K562 (cell line): ENCODE data around the gene MAP1LC3B2. TPM values are rescaled to one million over a fixed set of nuclear protein-coding genes. Genes with fewer than 3 reads are reported as not detected.
A peak's percentile ranks its signal among the peaks of the same experiment; 100 is the strongest.

Experiments used
- CBX3 ChIP-seq, 2 experiments: IDR thresholded peaks; 1 replicate in 1 of 2; 2 replicates in 1 of 2; pipeline ENCODE4 v1.6.1; 2012; ENCODE audit warnings: inconsistent platforms in 2 of 2, low read length in 2 of 2, borderline replicate concordance in 1 of 2, control low read depth in 1 of 2
- MTA3 ChIP-seq: fragments of 450-650 bp; formaldehyde crosslinking; IDR thresholded peaks from 2 replicates; pipeline ENCODE4 v1.6.1; 2017; ENCODE audit warnings: mild to moderate bottlenecking, borderline replicate concordance
- SRF ChIP-seq, 2 experiments: fragments of 250-450, 450-650 bp in 1 of 2; sonication (Bioruptor Pico) in 1 of 2; sonication (generic) in 1 of 2; formaldehyde crosslinking; IDR thresholded peaks; 2 replicates each; pipeline versions ENCODE4 v1.5.0 to v1.5.1; 2020 to 2022; ENCODE audit warnings: mild to moderate bottlenecking in 1 of 2, missing genetic modification reagents in 1 of 2
- ZNF165 ChIP-seq: fragments of 250-450 bp; sonication (Bioruptor Pico); IDR thresholded peaks from 2 replicates; pipeline ENCODE4 v1.4.0; 2020; ENCODE audit warnings: borderline replicate concordance
- polyA plus RNA-seq, 8 experiments: library from polyadenylated mRNA; depleted of rRNA in 4 of 8; stranded (reverse) in 5 of 8; unstranded in 3 of 8; fragments of >200 nt; fragmentation: Nextera tagmentation in 2 of 8; fragmentation: Illumina TruSeq in 1 of 8; extraction: Ambion mirVana in 2 of 8; extraction: Trizol in 1 of 8; gene quantifications; 2 replicates each; pipeline versions ENCODE4 v1.2.1 to v1.2.3, GENCODE V29; 2011 to 2014; ENCODE audit warnings: inconsistent platforms in 1 of 8, missing spikeins in 1 of 8
- total RNA-seq, 7 experiments: library from RNA; depleted of rRNA in 6 of 7; stranded (reverse); fragments of >200 nt in 6 of 7; fragmentation: Illumina TruSeq in 2 of 7; extraction: Trizol in 2 of 7; gene quantifications; 2 replicates each; pipeline versions ENCODE4 v1.2.1 to v1.2.3, GENCODE V29; 2011 to 2021; ENCODE audit warnings: low replicate concordance in 1 of 7
- TF ChIP-seq, protein P1 (sequence below): IDR thresholded peaks from 2 replicates; pipeline ENCODE4 v1.6.1; 2011; ENCODE audit warnings: borderline replicate concordance, low read depth, mild to moderate bottlenecking, moderate library complexity, low read length; ENCODE audit not compliant: insufficient read depth, poor library complexity, severe bottlenecking
- TF ChIP-seq, protein P2 (sequence below), 2 experiments: fragments of 450-650 bp; IDR thresholded peaks; 2 replicates each; pipeline ENCODE4 v1.6.1; 2016; ENCODE audit warnings: mild to moderate bottlenecking in 2 of 2, borderline replicate concordance in 1 of 2, low read depth in 1 of 2, moderate library complexity in 1 of 2
- TF ChIP-seq, protein P3 (sequence below): fragments of 250-450 bp; sonication (Bioruptor Pico); IDR thresholded peaks from 2 replicates; pipeline ENCODE4 v1.5.1; 2021; ENCODE audit warnings: mild to moderate bottlenecking
- TF ChIP-seq, protein P4 (sequence below): fragments of 450-650 bp; formaldehyde crosslinking; IDR thresholded peaks from 2 replicates; pipeline ENCODE4 v1.4.0; 2020; ENCODE audit warnings: mild to moderate bottlenecking
- TF ChIP-seq, protein P5 (sequence below): fragments of 450-650 bp; IDR thresholded peaks from 2 replicates; pipeline ENCODE4 v1.6.1; 2016; ENCODE audit warnings: borderline replicate concordance

The MAP1LC3B2 gene
- total and polyA plus RNA-seq, 9 of the 15 experiments (the other 6 are each of a cell fraction or from before 2014, with no cell fraction given) = 0.53 to 2.8 (median 0.76) TPM; not detected in 2

DNA sequence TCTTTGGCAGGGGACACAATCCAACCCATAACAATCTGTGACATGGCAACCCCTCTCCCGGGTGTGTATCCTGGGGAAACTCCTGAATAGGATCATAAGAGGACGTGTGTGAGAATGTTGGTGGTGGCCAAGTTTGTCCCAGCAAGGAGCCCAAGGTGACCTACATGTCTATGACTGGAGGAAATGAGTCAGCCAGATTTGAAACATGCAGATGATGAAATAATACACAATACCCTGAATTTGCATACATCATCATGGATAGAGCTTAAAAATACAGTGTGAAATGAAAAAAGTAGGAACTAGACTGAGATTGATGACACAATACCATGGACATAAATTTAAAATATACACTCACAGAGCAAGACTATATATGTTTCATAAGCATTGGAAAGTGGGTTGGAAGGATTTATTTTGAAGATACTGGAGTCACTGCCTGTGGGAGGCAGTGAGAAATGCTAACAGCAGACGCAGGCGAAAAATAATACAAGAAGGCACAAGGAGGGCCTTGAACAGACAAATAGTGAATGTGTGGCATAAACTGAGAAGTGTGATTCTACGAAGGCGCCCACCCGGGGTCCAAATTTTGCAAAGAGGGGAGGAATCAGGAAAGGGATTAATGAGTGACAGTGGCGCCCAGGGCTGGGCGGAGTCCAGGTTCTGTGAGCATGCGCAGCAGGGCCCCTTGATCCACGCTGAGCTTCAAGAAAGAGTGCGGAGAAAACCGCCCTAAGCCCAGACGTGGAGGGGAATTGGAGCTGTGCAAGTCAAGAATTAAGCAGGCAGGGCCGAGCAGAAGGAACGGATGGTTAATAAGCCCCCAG is 7.0 kb upstream of the MAP1LC3B2 start (continued):
- TF ChIP-seq SRF (CRISPR knock-in tag; IDR thresholded peaks at IDR 0.05) (no peak), ZNF165 (CRISPR knock-in tag) (no peak), CBX3 (IDR thresholded peaks at IDR 0.05; ENCODE audit: borderline replicate concordance in 1 of 2, low read length in 2 of 2) (no peak; a peak in 1 of 3 replicates), MTA3 (no peak)
- TF ChIP-seq, protein P1, sequence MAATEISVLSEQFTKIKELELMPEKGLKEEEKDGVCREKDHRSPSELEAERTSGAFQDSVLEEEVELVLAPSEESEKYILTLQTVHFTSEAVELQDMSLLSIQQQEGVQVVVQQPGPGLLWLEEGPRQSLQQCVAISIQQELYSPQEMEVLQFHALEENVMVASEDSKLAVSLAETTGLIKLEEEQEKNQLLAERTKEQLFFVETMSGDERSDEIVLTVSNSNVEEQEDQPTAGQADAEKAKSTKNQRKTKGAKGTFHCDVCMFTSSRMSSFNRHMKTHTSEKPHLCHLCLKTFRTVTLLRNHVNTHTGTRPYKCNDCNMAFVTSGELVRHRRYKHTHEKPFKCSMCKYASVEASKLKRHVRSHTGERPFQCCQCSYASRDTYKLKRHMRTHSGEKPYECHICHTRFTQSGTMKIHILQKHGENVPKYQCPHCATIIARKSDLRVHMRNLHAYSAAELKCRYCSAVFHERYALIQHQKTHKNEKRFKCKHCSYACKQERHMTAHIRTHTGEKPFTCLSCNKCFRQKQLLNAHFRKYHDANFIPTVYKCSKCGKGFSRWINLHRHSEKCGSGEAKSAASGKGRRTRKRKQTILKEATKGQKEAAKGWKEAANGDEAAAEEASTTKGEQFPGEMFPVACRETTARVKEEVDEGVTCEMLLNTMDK = no peak
- TF ChIP-seq, protein P2, sequence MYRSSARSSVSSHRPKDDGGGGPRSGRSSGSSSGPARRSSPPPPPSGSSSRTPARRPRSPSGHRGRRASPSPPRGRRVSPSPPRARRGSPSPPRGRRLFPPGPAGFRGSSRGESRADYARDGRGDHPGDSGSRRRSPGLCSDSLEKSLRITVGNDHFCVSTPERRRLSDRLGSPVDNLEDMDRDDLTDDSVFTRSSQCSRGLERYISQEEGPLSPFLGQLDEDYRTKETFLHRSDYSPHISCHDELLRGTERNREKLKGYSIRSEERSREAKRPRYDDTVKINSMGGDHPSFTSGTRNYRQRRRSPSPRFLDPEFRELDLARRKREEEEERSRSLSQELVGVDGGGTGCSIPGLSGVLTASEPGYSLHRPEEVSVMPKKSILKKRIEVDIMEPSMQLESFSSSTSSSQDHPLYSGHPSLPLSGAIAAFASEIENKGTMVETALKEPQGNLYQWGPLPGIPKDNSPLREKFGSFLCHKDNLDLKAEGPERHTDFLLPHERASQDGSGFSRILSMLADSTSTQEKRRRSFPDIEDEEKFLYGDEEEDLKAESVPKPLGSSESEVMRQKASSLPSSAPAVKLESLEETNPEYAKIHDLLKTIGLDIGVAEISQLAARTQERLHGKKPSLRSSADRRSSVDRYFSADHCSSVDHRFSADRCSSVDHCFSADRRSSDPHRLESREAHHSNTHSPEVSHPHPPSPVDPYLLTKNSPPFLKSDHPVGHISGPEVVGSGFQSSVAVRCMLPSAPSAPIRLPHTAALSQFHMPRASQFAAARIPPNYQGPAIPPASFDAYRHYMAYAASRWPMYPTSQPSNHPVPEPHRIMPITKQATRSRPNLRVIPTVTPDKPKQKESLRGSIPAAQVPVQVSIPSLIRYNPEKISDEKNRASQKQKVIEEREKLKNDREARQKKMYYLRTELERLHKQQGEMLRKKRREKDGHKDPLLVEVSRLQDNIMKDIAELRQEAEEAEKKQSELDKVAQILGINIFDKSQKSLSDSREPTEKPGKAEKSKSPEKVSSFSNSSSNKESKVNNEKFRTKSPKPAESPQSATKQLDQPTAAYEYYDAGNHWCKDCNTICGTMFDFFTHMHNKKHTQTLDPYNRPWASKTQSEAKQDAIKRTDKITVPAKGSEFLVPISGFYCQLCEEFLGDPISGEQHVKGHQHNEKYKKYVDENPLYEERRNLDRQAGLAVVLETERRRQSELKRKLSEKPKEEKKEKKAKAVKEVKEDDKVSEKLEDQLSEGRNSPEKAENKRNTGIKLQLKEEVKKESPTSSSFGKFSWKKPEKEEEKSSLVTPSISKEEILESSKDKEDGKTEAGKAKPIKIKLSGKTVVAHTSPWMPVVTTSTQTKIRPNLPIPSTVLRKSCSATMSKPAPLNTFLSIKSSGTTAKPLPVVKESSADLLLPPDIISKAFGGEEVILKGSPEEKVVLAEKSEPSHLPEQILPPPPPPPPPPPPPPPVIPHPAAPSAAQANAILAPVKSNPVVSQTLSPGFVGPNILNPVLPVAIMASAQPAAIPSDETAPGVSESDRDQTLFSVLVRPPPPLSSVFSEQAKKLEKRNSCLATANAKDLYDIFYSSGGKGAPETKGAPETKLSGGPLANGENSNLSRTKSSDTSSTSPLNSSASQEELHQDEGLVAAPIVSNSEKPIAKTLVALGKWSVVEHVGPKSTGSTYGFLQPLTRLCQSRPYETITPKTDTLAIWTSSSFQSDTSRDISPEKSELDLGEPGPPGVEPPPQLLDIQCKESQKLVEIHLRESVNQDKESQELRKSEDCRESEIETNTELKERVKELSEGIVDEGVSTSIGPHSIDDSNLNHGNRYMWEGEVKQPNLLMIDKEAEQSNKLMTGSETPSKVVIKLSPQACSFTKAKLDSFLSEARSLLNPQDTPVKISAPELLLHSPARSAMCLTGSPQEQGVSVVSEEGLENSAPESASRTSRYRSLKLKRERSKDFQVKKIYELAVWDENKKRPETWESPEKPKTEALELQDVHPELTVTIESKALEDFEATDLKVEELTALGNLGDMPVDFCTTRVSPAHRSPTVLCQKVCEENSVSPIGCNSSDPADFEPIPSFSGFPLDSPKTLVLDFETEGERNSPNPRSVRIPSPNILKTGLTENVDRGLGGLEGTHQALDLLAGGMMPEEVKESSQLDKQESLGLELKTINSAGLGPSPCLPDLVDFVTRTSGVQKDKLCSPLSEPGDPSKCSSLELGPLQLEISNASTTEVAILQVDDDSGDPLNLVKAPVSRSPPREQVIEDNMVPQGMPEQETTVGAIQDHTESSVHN (IDR thresholded peaks at IDR 0.05; ENCODE audit: borderline replicate concordance in 1 of 2, low read depth in 1 of 2) = peak in 1 of 2 experiments; percentile 94; a peak in 2 of 4 replicates
- TF ChIP-seq, protein P3, sequence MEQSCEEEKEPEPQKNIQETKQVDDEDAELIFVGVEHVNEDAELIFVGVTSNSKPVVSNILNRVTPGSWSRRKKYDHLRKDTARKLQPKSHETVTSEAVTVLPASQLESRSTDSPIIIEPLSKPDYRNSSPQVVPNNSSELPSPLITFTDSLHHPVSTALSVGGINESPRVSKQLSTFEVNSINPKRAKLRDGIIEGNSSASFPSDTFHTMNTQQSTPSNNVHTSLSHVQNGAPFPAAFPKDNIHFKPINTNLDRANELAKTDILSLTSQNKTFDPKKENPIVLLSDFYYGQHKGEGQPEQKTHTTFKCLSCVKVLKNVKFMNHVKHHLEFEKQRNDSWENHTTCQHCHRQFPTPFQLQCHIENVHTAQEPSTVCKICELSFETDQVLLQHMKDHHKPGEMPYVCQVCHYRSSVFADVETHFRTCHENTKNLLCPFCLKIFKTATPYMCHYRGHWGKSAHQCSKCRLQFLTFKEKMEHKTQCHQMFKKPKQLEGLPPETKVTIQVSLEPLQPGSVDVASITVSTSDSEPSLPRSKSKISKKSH (CRISPR knock-in tag) = no peak
- TF ChIP-seq, protein P4, sequence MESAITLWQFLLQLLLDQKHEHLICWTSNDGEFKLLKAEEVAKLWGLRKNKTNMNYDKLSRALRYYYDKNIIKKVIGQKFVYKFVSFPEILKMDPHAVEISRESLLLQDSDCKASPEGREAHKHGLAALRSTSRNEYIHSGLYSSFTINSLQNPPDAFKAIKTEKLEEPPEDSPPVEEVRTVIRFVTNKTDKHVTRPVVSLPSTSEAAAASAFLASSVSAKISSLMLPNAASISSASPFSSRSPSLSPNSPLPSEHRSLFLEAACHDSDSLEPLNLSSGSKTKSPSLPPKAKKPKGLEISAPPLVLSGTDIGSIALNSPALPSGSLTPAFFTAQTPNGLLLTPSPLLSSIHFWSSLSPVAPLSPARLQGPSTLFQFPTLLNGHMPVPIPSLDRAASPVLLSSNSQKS (CRISPR knock-in tag) = no peak
- TF ChIP-seq, protein P5, sequence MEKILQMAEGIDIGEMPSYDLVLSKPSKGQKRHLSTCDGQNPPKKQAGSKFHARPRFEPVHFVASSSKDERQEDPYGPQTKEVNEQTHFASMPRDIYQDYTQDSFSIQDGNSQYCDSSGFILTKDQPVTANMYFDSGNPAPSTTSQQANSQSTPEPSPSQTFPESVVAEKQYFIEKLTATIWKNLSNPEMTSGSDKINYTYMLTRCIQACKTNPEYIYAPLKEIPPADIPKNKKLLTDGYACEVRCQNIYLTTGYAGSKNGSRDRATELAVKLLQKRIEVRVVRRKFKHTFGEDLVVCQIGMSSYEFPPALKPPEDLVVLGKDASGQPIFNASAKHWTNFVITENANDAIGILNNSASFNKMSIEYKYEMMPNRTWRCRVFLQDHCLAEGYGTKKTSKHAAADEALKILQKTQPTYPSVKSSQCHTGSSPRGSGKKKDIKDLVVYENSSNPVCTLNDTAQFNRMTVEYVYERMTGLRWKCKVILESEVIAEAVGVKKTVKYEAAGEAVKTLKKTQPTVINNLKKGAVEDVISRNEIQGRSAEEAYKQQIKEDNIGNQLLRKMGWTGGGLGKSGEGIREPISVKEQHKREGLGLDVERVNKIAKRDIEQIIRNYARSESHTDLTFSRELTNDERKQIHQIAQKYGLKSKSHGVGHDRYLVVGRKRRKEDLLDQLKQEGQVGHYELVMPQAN = no peak
